Superior temporal gyrus (tissue), 1 donor: ENCODE data around the gene FAM151A.

Source experiments
- DNase-seq: peaks from one replicate; pipeline ENCODE4 v3.0.0-alpha.2; 2016; ENCODE audit errors: extremely low spot score

FAM151A gene

DNA sequence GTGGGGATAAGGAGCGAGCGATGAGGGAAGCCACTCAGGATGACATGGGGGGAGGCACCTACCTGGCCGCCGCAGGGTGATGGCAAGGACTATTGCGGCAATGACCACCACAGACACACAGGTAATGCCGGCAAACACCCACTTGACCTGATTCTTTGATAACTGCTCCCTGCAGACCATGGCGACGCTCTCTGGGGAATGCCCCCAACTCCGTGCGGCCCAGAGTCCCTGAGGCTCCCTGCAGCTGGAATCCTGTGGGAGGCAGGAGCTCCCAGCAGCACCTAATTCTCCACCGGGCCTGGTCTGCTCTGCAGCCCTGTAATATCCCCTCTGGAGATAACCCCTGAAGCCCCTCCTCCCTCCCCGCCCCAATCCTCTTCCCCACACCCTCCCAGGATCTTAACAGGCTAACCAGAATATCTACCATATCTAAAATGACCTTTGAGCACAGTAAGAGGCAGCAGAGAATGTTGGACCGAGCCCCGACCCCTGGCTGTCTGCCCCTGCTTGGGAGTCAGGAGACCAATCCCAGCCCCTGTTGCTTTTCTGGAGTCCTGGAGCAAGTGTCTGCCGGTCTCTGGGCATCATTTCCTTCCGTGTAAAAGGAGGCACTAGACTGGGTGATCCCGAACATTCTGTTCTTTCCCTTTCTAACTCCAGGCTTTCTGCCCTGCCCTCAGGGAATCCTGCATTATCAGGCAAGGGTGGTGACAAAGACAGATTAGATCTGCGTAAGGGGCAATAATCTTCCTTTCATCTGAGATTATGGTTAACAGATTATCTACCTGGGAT lies at the start of gene FAM151A:
FAM151A (minus strand) TSS at position 310 of the 792 bp plus-strand sequence; CDS start at position 180, 130 bp downstream.
- no peak for DNase-seq

GRCh38 chr1:54671985-54672608 lies 48.8 kb upstream of the FAM151A start:
- DNase-seq = no peak

DNA sequence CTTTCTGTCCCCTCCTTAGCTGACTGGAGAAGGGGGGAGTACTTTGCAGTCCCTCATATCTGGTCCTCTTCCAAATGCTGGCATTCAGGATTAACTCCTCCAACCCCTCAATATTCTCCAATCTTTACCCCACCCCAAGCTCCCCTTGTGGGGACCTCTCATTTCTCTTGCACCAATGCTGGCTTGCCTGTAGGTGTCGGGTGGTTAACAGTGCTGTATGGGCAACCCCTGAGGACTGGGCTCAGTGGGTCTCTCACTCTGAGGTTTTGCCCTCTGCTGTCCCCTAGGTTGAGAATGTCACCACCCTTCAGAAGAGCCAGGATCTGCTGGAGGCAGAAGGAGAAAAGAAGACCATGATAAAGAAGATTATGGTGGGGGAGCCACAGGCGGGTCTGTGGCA lies 45.2 kb upstream of the FAM151A start:
- no peak for DNase-seq

- DNase-seq = no peak
Measured at GRCh38 chr1:54667797-54668196, 44.5 kb upstream of the FAM151A start.

DNA sequence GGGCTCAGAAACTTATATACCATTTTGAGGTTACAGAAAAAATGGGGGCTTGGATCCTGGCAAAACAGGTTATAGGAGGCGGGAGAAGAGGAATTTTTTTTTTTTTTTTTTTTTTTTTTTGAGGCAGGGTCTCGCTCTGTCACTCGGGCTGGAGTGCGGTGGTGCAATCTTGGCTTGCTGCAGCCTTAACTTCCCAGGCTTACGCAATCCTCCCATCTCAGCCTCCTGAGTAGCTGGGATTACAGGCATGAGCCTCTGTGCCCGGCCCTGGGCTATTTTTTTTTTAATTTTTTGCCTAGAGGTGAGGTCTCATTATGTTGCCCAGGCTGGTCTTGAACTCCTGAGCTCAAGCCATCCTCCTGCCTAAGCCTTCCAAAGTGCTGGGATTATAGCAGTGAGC lies 43.0 kb upstream of the FAM151A start:
- DNase-seq = no peak

DNA sequence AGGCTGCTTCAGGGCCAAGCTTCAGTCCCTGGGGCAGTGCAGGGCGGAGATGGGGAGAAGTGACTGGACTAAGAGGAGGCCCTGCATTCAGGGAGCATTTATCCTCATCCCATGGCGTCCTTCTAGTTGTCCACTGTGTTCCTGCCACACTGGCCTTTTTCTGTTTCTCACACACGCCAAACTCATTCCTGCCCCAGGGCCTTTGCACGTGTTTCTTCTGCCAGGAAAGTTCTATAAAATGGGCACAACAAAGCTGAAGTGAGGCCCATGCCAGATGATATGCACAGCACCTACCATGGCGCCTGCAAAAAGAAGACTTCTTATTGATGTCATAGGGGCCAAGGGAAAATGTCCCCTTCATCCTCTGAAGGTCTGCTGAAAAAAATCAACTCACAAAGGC lies 42.5 kb upstream of the FAM151A start:
- no peak for DNase-seq

DNA sequence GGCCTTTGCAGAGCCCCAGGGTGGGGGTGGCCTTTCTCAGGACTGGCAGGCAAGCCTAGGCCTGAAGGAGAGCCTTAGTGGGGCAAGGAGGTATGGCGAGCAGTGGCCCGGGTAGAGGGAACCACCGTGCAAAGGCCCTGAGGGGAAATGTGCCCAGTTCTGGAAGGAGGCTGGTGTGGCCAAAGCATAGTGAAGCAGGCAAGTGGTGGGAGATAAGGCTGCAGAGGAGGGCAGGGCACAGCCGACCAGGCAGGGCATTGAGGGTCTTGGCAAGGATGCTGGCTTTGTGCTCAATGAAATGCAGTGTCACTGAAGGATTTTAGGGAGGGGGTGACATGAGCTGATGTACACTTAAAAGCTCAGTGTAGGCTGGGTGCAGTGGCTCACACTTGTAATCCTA lies 41.0 kb upstream of the FAM151A start:
- DNase-seq = no peak

DNA sequence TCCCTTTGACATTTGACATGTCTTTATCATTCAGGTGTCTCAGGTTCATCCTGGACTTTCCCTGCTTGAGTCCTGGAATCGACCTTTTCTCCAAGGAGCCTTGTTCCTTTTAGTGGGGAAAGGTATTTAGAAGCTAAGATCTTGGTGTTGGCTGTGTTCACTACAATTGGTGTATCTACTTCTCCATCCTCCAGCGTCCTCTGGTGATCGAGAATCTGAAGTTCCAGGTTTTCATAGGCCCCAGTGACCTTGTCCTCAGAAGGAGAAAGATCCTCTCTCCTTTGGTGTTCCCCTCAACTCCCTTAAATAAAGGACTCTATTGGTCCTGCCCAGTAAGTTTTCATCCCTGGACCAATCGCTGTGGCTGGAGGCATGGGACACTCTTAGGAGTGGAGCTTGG lies 40.4 kb upstream of the FAM151A start:
- no peak for DNase-seq

DNA sequence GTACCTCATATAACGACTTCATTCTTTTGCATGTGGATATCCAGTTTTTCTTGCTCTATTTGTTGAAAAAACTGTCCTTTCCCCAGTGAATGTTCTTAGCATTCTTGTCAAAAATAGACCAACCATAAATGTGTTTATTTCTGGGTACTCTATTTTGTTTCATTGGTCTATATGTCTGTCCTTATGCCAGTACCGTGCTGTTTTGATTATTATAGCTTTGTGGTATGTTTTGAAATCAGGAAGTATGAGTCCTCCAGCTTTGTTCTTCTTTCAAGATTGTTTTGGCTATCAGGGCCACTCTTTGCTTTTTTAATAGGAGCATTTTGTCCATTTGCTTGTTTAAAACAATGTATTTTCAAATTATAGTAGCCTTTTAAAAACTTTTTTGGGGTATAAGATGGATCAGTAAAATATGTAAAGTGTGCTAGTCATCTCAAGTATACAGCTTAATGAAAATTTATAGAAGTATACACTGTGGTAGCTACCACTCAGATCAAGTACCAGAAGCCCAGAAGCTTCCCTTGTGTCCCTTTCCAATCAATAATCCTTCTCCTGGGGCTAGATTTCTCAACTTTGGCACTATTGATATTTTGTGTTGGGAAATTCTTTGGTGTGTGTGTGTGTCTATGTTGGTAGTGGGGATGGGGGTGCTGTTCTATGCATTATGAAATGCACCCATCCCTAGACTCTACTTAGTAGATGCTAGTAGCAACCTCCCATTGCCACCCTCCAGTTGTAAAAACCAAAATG lies 35.0 kb upstream of the FAM151A start:
- DNase-seq = no peak

- no peak for DNase-seq
Measured at GRCh38 chr1:54653036-54653435, 29.7 kb upstream of the FAM151A start.

DNA sequence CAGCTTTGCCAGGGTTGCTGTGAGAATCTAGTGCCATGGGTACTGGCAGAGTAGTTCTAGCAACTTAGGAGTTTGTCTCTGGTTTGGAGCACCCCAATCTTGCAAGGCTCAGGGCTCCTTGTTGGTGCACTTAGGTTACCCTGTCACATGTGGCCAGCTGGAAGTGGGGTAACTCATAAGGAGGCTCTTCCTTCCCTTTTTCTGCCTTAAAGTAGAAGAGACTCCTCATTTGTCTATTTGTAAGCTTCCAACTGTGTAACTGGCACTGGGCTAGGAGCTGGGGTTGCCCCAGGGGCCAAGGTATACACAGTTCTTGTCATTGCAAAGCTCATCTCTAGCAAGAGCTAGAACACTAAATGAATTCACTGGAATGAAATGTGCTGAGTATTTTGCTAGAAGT lies 28.8 kb upstream of the FAM151A start:
- no peak for DNase-seq

- no peak for DNase-seq
Measured at GRCh38 chr1:54651608-54652007, 28.3 kb upstream of the FAM151A start.

- no peak for DNase-seq
Measured at GRCh38 chr1:54650417-54650816, 27.1 kb upstream of the FAM151A start.

GRCh38 chr1:54649921-54650320 lies 26.6 kb upstream of the FAM151A start:
- DNase-seq = no peak

DNA sequence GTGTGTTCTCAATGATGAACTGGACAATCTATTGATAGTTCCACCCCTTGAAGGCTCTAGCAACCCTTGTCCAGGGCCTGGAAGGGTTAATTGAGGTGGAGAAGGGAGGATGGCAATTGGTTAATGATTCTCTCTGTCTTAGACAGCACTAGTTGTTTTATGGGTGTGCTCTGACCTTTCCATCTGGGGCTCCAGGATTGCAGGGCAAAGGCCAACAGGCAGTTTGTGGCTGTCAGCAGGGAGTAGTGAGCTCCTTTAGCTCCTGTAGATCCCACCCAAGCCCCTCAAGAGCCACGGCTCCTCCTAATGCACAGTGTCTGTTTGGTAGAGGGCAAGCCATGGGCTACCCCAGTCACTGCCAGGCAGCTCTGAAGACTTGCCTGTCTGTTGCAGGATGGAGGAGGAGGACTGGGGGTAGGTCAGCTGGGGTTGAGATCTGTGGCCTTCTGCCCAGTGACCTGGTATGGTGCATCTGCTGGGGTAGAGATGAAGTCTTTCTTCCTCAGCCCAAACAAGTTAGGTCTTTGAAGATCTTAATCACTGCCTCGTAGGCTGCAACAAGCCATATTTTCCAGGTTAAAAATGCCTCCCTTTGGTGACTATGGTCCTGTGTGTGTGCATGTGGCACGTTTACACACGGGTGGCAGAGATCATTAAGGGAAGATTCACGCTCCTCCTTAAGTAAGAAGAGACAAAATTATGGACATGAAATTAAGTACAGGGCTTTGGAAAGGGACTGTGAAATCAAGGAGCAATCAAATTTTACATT lies 26.0 kb upstream of the FAM151A start:
- DNase-seq = no peak

GRCh38 chr1:54645806-54646676 lies 22.7 kb upstream of the FAM151A start:
- no peak for DNase-seq

- DNase-seq = no peak
Measured at GRCh38 chr1:54643736-54644135, 20.4 kb upstream of the FAM151A start.

DNA sequence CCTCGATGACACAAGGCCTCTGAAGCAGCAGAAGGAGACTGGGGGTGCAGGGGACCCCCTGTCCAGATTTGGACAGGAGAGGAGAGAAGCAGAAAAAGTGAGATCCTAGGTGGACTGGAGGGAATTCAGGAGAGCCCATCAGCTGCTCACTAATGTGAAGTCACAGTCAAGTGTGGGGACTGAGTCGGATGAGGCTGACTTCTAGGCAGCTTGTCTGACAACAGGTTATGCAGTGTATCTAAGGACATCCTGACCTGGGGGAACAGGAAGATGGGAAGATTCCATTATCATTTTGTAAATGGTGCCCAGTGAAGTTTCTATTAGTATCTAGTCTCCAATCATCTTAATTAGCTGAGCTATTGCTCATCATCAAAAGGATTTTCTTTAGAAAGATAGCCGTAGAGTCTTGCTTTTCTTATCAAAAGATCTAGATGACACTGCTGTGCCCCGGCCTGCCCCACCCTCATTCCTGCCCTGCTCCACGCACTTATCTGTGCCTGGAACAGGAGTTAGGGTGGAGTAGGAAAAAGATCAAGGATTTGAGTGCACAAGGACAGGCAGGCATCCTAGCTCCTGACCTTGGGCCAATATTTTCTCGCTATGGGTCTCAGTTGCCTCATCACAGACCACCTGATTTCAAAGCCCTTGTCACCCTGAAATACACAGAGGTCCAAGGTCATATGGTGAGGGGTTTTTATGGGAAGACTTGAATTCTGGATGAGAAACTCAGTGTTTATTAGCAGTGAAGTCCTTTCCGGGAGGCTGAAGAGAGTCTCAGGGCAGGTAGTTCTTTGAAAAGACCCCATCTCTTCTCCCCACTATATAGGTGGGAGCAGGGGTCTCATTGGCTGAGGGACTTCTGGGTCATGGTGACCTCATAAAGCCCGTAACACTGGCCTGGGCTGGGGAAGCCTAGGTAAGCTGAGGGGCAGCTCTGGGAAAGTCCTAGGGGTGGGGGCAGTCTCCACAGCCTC lies 17.8 kb upstream of the FAM151A start, which contains the start of gene MROH7:
MROH7 (plus strand) TSS at position 924 of the 974 bp plus-strand sequence. CDS start 11,141 bp downstream, outside the sequence.
- DNase-seq = no peak

DNA sequence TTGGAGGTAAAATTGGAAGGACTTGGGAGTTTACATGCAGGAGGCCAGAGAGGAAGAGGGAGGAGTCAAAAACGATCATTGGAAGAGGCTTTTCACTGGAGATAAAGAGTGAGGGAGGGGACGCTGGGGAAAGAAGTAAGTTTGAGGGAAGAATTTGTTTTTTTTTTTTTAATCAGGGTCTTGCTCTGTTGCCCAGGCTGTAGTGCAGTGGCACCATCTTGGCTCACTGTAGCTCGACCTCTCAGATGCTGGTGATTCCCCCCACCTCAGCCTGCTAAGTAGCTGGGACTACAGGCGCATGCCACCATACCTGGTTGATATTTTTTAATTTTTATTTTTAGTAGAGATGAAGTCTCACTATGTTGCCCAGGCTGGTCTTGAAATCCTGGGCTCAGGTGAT lies 17.0 kb upstream of the FAM151A start:
- DNase-seq = no peak
